OCI-LY3 (cell line): Measurements from ENCODE around the gene COG5.

ENCODE experiments used
- CTCF ChIP-seq: fragments of 200-600, 300-600 bp; sonication (generic); IDR thresholded peaks from 2 replicates; pipeline ENCODE4 v1.5.1; 2014; ENCODE audit warnings: antibody characterized with exemption, low read length, low read depth
- EZH2phosphoT487 ChIP-seq: fragments of 200-600 bp; shearing (Covaris generic); IDR thresholded peaks from 2 replicates; pipeline ENCODE4 v1.6.1; 2018; ENCODE audit warnings: antibody characterized with exemption, mixed run types, low read depth

GRCh38 chr7:107173691-107174406, 389.9 kb downstream of the COG5 start:
- TF ChIP-seq CTCF, result no peak
- TF ChIP-seq EZH2phosphoT487, result no peak
